Measurements from ENCODE around the gene IGSF6.
"Not testable (repeated sequence)": the region's sequence is repeated elsewhere in the genome, so short reads cannot be mapped to it uniquely, and the experiment has no call there.

Gene IGSF6

GRCh38 chr16:21647562-21648164 is 4.7 kb downstream of the IGSF6 start:
- Histone ChIP-seq H3K4me3 (ENCODE audit: low read length) (no peak overlapping the region), H3K4me1 (ENCODE audit: control insufficient read depth, insufficient read depth, low read length) (no peaks in the 10 kb centered on the region), H3K27me3 (ENCODE audit: control insufficient read depth, insufficient read depth, low read length) (no peaks in the 10 kb centered on the region), H3K27ac (ENCODE audit: low read depth, low read length) (no peak overlapping the region), H3K36me3 (ENCODE audit: control insufficient read depth, insufficient read depth, low read length) (peaks cover 4% of the 10 kb centered on the region), H3K9ac (ENCODE audit: low read length) (no peak overlapping the region)

- Histone ChIP-seq H3K27me3 (ENCODE audit: control insufficient read depth, insufficient read depth, low read length) (no peaks in the 10 kb centered on the region), H3K9ac (ENCODE audit: low read length) (no peak overlapping the region), H3K4me3 (ENCODE audit: low read length) (no peak overlapping the region), H3K27ac (ENCODE audit: low read depth, low read length) (no peak overlapping the region), H3K4me1 (ENCODE audit: control insufficient read depth, insufficient read depth, low read length) (no peaks in the 10 kb centered on the region), H3K36me3 (ENCODE audit: control insufficient read depth, insufficient read depth, low read length) (peaks cover 4% of the 10 kb centered on the region)
Observed at GRCh38 chr16:21646721-21647561, 5.5 kb downstream of the IGSF6 start.

GRCh38 chr16:21646091-21646490 is 6.3 kb downstream of the IGSF6 start:
- Histone ChIP-seq H3K4me1 (ENCODE audit: control insufficient read depth, insufficient read depth, low read length) (no peaks in the 10 kb centered on the region), H3K4me3 (ENCODE audit: low read length) (no peak overlapping the region), H3K36me3 (ENCODE audit: control insufficient read depth, insufficient read depth, low read length) (peaks cover 4% of the 10 kb centered on the region), H3K27me3 (ENCODE audit: control insufficient read depth, insufficient read depth, low read length) (no peaks in the 10 kb centered on the region), H3K27ac (ENCODE audit: low read depth, low read length) (no peak overlapping the region), H3K9ac (ENCODE audit: low read length) (no peak overlapping the region)

- Histone ChIP-seq H3K36me3 (ENCODE audit: control insufficient read depth, insufficient read depth, low read length) (peaks cover 4% of the 10 kb centered on the region), H3K27me3 (ENCODE audit: control insufficient read depth, insufficient read depth, low read length) (no peaks in the 10 kb centered on the region), H3K27ac (ENCODE audit: low read depth, low read length) (no peak overlapping the region), H3K9ac (ENCODE audit: low read length) (no peak overlapping the region), H3K4me1 (ENCODE audit: control insufficient read depth, insufficient read depth, low read length) (no peaks in the 10 kb centered on the region), H3K4me3 (ENCODE audit: low read length) (no peak overlapping the region)
Observed at GRCh38 chr16:21645261-21645721, 7.1 kb downstream of the IGSF6 start.

- Histone ChIP-seq H3K36me3 (ENCODE audit: control insufficient read depth, insufficient read depth, low read length) (peaks cover 4% of the 10 kb centered on the region), H3K27me3 (ENCODE audit: control insufficient read depth, insufficient read depth, low read length) (no peaks in the 10 kb centered on the region), H3K27ac (ENCODE audit: low read depth, low read length) (no peak overlapping the region), H3K9ac (ENCODE audit: low read length) (no peak overlapping the region), H3K4me3 (ENCODE audit: low read length) (no peak overlapping the region), H3K4me1 (ENCODE audit: control insufficient read depth, insufficient read depth, low read length) (no peaks in the 10 kb centered on the region)
Observed at GRCh38 chr16:21644674-21645073, 7.7 kb downstream of the IGSF6 start.

GRCh38 chr16:21643785-21644184 is 8.6 kb downstream of the IGSF6 start:
- Histone ChIP-seq H3K4me3 (ENCODE audit: low read length) (no peak overlapping the region), H3K27me3 (ENCODE audit: control insufficient read depth, insufficient read depth, low read length) (no peaks in the 10 kb centered on the region), H3K4me1 (ENCODE audit: control insufficient read depth, insufficient read depth, low read length) (no peaks in the 10 kb centered on the region), H3K27ac (ENCODE audit: low read depth, low read length) (no peak overlapping the region), H3K9ac (ENCODE audit: low read length) (no peak overlapping the region), H3K36me3 (ENCODE audit: control insufficient read depth, insufficient read depth, low read length) (peaks cover 4% of the 10 kb centered on the region)

GRCh38 chr16:21642861-21643260 is 9.5 kb downstream of the IGSF6 start:
- Histone ChIP-seq H3K36me3 (ENCODE audit: control insufficient read depth, insufficient read depth, low read length) (peaks cover 2% of the 10 kb centered on the region), H3K4me1 (ENCODE audit: control insufficient read depth, insufficient read depth, low read length) (no peaks in the 10 kb centered on the region), H3K4me3 (ENCODE audit: low read length) (no peak overlapping the region), H3K27me3 (ENCODE audit: control insufficient read depth, insufficient read depth, low read length) (no peaks in the 10 kb centered on the region), H3K27ac (ENCODE audit: low read depth, low read length) (no peak overlapping the region), H3K9ac (ENCODE audit: low read length) (no peak overlapping the region)

GRCh38 chr16:21641916-21642315 is 10.5 kb downstream of the IGSF6 start:
- H3K36me3 ChIP-seq (ENCODE audit: control insufficient read depth, insufficient read depth, low read length), result no peaks in the 10 kb centered on the region
- H3K4me3 ChIP-seq (ENCODE audit: low read length), result no peak overlapping the region
- H3K4me1 ChIP-seq (ENCODE audit: control insufficient read depth, insufficient read depth, low read length), result no peaks in the 10 kb centered on the region
- H3K27me3 ChIP-seq (ENCODE audit: control insufficient read depth, insufficient read depth, low read length), result no peaks in the 10 kb centered on the region
- no peak overlapping the region for H3K27ac ChIP-seq (ENCODE audit: low read depth, low read length)
- no peak overlapping the region for H3K9ac ChIP-seq (ENCODE audit: low read length)

GRCh38 chr16:21639493-21639892 is 12.9 kb downstream of the IGSF6 start:
- Histone ChIP-seq H3K4me1 (ENCODE audit: control insufficient read depth, insufficient read depth, low read length) (no peaks in the 10 kb centered on the region), H3K9ac (ENCODE audit: low read length) (no peak overlapping the region), H3K27ac (ENCODE audit: low read depth, low read length) (no peak overlapping the region), H3K4me3 (ENCODE audit: low read length) (no peak overlapping the region), H3K27me3 (ENCODE audit: control insufficient read depth, insufficient read depth, low read length) (no peaks in the 10 kb centered on the region), H3K36me3 (ENCODE audit: control insufficient read depth, insufficient read depth, low read length) (peaks cover 1% of the 10 kb centered on the region)

- no peaks in the 10 kb centered on the region for H3K4me1 ChIP-seq (ENCODE audit: control insufficient read depth, insufficient read depth, low read length)
- H3K4me3 ChIP-seq (ENCODE audit: low read length), result no peak overlapping the region
- no peak overlapping the region for H3K27ac ChIP-seq (ENCODE audit: low read depth, low read length)
- no peak overlapping the region for H3K9ac ChIP-seq (ENCODE audit: low read length)
- H3K27me3 ChIP-seq (ENCODE audit: control insufficient read depth, insufficient read depth, low read length), result no peaks in the 10 kb centered on the region
- H3K36me3 ChIP-seq (ENCODE audit: control insufficient read depth, insufficient read depth, low read length), result peaks cover 4% of the 10 kb centered on the region
Observed at GRCh38 chr16:21638573-21638975, 13.8 kb downstream of the IGSF6 start.

GRCh38 chr16:21637032-21637968 is 15.1 kb downstream of the IGSF6 start:
- Histone ChIP-seq H3K4me3 (ENCODE audit: low read length) (no peak overlapping the region), H3K4me1 (ENCODE audit: control insufficient read depth, insufficient read depth, low read length) (no peaks in the 10 kb centered on the region), H3K27ac (ENCODE audit: low read depth, low read length) (no peak overlapping the region), H3K27me3 (ENCODE audit: control insufficient read depth, insufficient read depth, low read length) (no peaks in the 10 kb centered on the region), H3K9ac (ENCODE audit: low read length) (no peak overlapping the region), H3K36me3 (ENCODE audit: control insufficient read depth, insufficient read depth, low read length) (peaks cover 4% of the 10 kb centered on the region)

- not testable (repeated sequence) for H3K36me3 ChIP-seq (ENCODE audit: control insufficient read depth, insufficient read depth, low read length); H3K27me3 ChIP-seq (ENCODE audit: control insufficient read depth, insufficient read depth, low read length); H3K27ac ChIP-seq (ENCODE audit: low read depth, low read length)
Observed at GRCh38 chr16:21635694-21636093, 16.7 kb downstream of the IGSF6 start.

More at GRCh38 chr16:21635694-21636093, 16.7 kb downstream of the IGSF6 start:
- H3K4me1 ChIP-seq (ENCODE audit: control insufficient read depth, insufficient read depth, low read length); H3K9ac ChIP-seq (ENCODE audit: low read length); H3K4me3 ChIP-seq (ENCODE audit: low read length): not testable (repeated sequence)
